Subcutaneous abdominal adipose tissue (tissue), 5 donors: ENCODE data around the gene GPR171.

Experiments
- H3K27ac ChIP-seq: one replicate; pipeline ENCODE4 v1.7.0; 2013; ENCODE audit warnings: low read depth, mild to moderate bottlenecking, inconsistent platforms, low read length, moderate library complexity
- H3K27me3 ChIP-seq, 5 donors: one replicate each; pipeline ENCODE4 v1.7.0; 2013; ENCODE audit warnings: low read length in 5 of 5, inconsistent platforms in 1 of 5; ENCODE audit not compliant: control insufficient read depth in 5 of 5, insufficient read depth in 4 of 5
- H3K36me3 ChIP-seq, 5 donors: one replicate each; pipeline ENCODE4 v1.7.0; 2013; ENCODE audit warnings: low read length in 5 of 5; ENCODE audit not compliant: control insufficient read depth in 5 of 5, insufficient read depth in 5 of 5
- H3K4me1 ChIP-seq, 5 donors: one replicate each; pipeline ENCODE4 v1.7.0; 2013; ENCODE audit warnings: low read length in 5 of 5, mild to moderate bottlenecking in 3 of 5, moderate library complexity in 1 of 5; ENCODE audit not compliant: control insufficient read depth in 5 of 5, insufficient read depth in 5 of 5
- H3K4me3 ChIP-seq, 5 donors: one replicate each; pipeline ENCODE4 v1.7.0; 2013; ENCODE audit warnings: low read length in 5 of 5, low read depth in 1 of 5
- H3K9ac ChIP-seq, 5 donors: one replicate each; pipeline ENCODE4 v1.7.0; 2013; ENCODE audit warnings: low read length in 5 of 5, mild to moderate bottlenecking in 4 of 5, moderate library complexity in 3 of 5
- H3K9me3 ChIP-seq, 5 donors: one replicate each; pipeline ENCODE4 v1.7.0; 2013; ENCODE audit warnings: low read length in 5 of 5; ENCODE audit not compliant: control insufficient read depth in 5 of 5
- donor health status: healthy.
- donor health status: healthy.
- donor health status: healthy.
- donor health status: healthy.
- donor health status: healthy.

GPR171 gene

DNA sequence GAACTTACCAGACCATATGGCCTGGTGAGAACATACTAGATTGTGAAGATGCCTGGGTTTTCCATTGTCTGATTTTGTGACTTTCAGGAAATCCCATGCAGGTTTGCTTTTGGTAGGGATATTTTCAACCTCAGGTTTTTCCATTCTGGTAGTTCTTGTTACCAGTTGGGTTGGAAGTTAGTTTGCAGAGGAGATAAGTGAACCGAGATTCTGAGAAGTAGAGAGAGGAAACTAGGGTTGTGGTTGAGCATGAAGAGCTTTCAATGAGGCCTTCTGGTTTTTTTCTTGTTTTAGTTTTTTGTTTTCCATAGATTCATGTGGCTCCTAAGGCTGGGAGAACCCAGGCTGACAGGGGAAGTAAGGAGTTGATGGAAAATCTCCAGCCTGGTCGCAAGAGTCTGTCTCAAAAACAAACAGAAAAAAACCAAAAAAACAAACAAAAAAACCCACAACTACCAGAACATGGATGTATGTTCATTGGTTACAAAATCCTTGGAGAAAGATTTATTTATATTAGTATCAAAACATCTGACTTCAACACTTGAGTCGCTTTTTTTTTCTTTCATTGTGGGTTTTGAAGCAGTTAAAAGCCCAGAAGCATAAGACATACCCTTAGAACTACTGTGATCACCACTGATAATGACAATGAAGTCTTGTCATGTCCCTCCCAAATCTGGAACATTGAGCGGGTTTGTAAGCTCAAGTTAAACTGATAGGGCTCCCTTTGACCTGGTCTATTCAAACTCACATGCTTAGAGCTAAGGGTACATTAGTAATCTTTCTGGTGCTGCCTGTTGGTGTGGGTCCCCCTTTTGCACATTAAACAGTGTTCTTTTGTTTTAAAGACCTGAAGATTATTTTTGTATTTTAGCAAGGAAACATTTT, 3.2 kb downstream of the GPR171 start:
- Histone ChIP-seq H3K4me1 (no peaks in the 10 kb centered on the region), H3K27me3 (no peaks in the 10 kb centered on the region), H3K36me3 (no peaks in the 10 kb centered on the region), H3K9me3 (no peaks in the 10 kb centered on the region), H3K9ac (no peak overlapping the region), H3K27ac (no peak overlapping the region), H3K4me3 (no peak overlapping the region)

DNA sequence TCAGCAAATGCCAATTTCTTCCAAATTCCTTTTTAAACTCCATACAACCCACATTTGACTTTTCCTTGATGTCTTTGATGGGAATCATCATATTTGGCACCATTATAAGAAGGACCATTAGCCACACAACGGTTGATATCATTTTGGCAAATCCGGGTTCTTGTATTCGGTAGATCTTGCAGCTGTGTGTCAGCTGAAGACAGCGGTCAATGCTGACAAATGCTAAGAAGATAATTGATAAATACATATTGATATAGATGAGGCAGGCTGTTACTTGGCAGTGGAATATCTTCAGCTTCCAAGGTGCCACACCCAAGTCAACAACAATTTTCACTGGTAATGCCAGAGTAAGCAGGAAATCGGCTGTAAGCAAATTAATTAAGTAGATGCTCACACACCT, 4.2 kb downstream of the GPR171 start:
- Histone ChIP-seq H3K27ac (no peak overlapping the region), H3K4me3 (no peak overlapping the region)

DNA sequence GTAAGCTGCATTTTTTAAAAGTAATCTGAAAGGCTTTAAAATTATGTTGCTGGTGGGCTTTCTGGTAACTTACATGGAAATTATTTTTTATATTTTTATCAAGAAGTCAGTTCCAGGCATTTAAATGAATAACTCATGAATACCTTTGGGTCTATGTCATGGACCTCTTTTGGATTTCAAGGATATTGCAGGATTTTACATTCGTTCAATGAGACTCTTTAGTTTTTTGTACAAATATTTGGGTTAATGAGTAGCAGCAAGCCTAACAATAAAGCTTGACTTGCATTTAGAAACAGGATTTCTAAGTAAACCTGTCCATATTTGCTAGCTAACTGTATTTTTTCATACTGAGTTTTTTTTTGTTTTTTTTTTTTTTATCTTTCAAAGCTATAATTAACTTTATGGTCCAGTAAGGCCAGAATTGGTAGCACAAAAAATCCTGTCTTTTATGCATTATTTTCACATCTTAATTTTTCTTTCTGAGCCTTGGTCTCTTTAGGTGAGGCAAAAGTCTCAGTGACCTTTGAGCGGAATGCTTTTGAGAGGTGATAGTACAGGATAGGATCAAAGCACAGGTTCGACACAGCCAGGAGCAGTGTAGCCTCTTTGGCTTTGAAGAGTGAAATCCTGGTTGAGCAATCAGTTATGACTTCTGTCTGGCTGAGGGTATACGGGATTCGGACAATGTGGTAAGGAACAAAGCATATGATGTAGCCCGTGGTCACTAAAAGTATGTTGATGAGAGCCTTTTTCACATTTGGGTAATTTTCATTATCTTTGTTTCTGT, 4.8 kb downstream of the GPR171 start:
- no peaks in the 10 kb centered on the region for H3K9me3 ChIP-seq
- H3K9ac ChIP-seq, result no peak overlapping the region

More for the DNA sequence above, 4.2 kb downstream of the GPR171 start:
- H3K9me3 ChIP-seq, result no peaks in the 10 kb centered on the region
- H3K27me3 ChIP-seq, result no peaks in the 10 kb centered on the region
- no peaks in the 10 kb centered on the region for H3K36me3 ChIP-seq
- H3K4me1 ChIP-seq, result no peaks in the 10 kb centered on the region
- H3K9ac ChIP-seq, result no peak overlapping the region

GRCh38 chr3:151197228-151197627, 5.8 kb downstream of the GPR171 start:
- no peaks in the 10 kb centered on the region for H3K9me3 ChIP-seq
- H3K27me3 ChIP-seq, result no peaks in the 10 kb centered on the region
- no peak overlapping the region for H3K9ac ChIP-seq
- no peaks in the 10 kb centered on the region for H3K4me1 ChIP-seq
- no peak overlapping the region for H3K4me3 ChIP-seq
- H3K36me3 ChIP-seq, result peaks cover 0 to 3% (median 0%) of the 10 kb centered on the region in 5 donors
- no peak overlapping the region for H3K27ac ChIP-seq

More for the DNA sequence above, 4.8 kb downstream of the GPR171 start:
- no peak overlapping the region for H3K4me3 ChIP-seq
- H3K4me1 ChIP-seq, result no peaks in the 10 kb centered on the region
- no peak overlapping the region for H3K27ac ChIP-seq
- peaks cover 0 to 3% (median 0%) of the 10 kb centered on the region in 5 donors for H3K36me3 ChIP-seq
- H3K27me3 ChIP-seq, result no peaks in the 10 kb centered on the region

GRCh38 chr3:151196434-151196833, 6.6 kb downstream of the GPR171 start:
- Histone ChIP-seq H3K4me3 (no peak overlapping the region), H3K9me3 (no peaks in the 10 kb centered on the region), H3K27me3 (no peaks in the 10 kb centered on the region), H3K27ac (no peak overlapping the region), H3K36me3 (peaks cover 0 to 3% (median 0%) of the 10 kb centered on the region in 5 donors), H3K9ac (no peak overlapping the region), H3K4me1 (no peaks in the 10 kb centered on the region)

- Histone ChIP-seq H3K4me3 (no peak overlapping the region), H3K27ac (no peak overlapping the region), H3K4me1 (no peaks in the 10 kb centered on the region), H3K9me3 (no peaks in the 10 kb centered on the region), H3K36me3 (peaks cover 0 to 3% (median 0%) of the 10 kb centered on the region in 5 donors), H3K27me3 (no peaks in the 10 kb centered on the region), H3K9ac (no peak overlapping the region)
Observed at GRCh38 chr3:151195826-151196225, 7.2 kb downstream of the GPR171 start.

DNA sequence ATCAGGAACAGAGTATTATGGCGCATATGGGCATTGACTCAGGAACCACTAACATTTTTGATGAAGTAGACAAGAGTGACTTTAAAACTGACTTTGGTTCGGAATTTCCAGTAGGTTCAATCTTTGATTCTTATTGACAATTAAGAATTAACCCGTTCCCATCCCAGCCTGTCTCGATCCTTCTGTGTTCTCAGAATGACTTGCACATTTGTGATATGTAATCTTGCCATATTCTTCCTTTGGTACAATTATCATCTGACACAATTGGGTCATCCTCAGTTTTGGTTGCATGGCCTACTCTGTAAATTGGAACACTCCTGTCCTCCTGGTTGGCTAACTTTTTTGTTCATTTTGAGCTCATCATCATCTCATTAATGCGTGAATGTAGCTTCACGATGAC, 10.5 kb downstream of the GPR171 start:
- Histone ChIP-seq H3K27me3 (no peaks in the 10 kb centered on the region), H3K9me3 (no peaks in the 10 kb centered on the region), H3K9ac (no peak overlapping the region), H3K4me1 (peaks cover 0 to 3% (median 0%) of the 10 kb centered on the region in 5 donors), H3K4me3 (no peak overlapping the region), H3K36me3 (peaks cover 0 to 3% (median 0%) of the 10 kb centered on the region in 5 donors), H3K27ac (no peak overlapping the region)

GRCh38 chr3:151191095-151191494, 11.9 kb downstream of the GPR171 start:
- no peaks in the 10 kb centered on the region for H3K27me3 ChIP-seq
- peaks cover 0 to 3% (median 0%) of the 10 kb centered on the region in 5 donors for H3K36me3 ChIP-seq
- H3K4me3 ChIP-seq, result no peak overlapping the region
- peaks cover 0 to 3% (median 0%) of the 10 kb centered on the region in 5 donors for H3K4me1 ChIP-seq
- H3K9me3 ChIP-seq, result no peaks in the 10 kb centered on the region
- H3K27ac ChIP-seq, result no peak overlapping the region
- H3K9ac ChIP-seq, result no peak overlapping the region

DNA sequence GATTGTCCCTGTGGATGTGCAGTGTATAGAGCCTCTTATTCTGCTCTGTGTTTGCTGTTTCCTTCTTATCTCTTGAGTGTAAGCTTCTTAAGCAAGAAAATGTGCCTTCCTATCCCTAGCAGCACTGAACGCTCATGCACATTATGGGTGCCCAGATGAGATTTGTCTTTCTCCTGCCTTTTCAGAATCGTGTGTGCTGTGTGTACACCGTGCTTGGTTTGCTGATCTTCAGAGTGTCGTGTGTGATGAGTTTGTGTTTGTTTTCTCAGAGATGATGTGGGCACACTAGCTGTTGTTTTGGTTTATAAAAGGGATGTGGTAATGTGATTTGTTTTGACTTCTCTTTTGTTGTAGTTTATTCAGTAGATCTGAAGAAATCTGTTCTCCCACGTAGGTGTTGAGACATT, 19.7 kb downstream of the GPR171 start:
- Histone ChIP-seq H3K27me3 (peaks cover 0 to 4% (median 0%) of the 10 kb centered on the region in 5 donors), H3K27ac (no peak overlapping the region), H3K9ac (no peak overlapping the region), H3K4me1 (peaks cover 0 to 7% (median 0%) of the 10 kb centered on the region in 5 donors), H3K36me3 (no peaks in the 10 kb centered on the region), H3K4me3 (no peak overlapping the region), H3K9me3 (no peaks in the 10 kb centered on the region)
